B cell (primary cell): ENCODE results near the gene FHIT. TPM values are rescaled to one million over a fixed set of nuclear protein-coding genes. Genes with fewer than 3 reads are reported as not detected.

Experiments
- ATAC-seq: fragments of 200-7000 bp; cut with Tn5 transposase; one replicate; pipeline ENCODE4 v1.10.0; 2021; ENCODE audit warnings: low read depth, mild to moderate bottlenecking, moderate number of reproducible peaks, moderate library complexity
- CTCF ChIA-PET: fragments of 350-600 bp; sonication (Branson Sonifier 250); formaldehyde crosslinking; loops from one replicate; lab custom pipeline; 2021; ENCODE audit warnings: antibody characterized with exemption, inconsistent platforms; lab: Charles Lee
- POLR2A ChIA-PET: fragments of 350-600 bp; sonication (Branson Sonifier 250); formaldehyde crosslinking; loops from one replicate; lab custom pipeline; 2021; ENCODE audit warnings: antibody characterized with exemption; lab: Charles Lee
- DNase-seq: peaks from one replicate; pipeline ENCODE4 v3.0.0; 2013
- H2AFZ ChIP-seq: 2 replicates; pipeline ENCODE4 v1.6.1; 2012; ENCODE audit warnings: mild to moderate bottlenecking, low read depth, low read length; ENCODE audit not compliant: insufficient read depth, poor library complexity, severe bottlenecking
- H3K27ac ChIP-seq, 2 donors: 1 replicate in 1 of 2; 2 replicates in 1 of 2; pipeline ENCODE4 v1.5.1; 2012 to 2013; ENCODE audit warnings: low read length in 2 of 2, mild to moderate bottlenecking in 2 of 2, moderate library complexity in 1 of 2
- H3K27me3 ChIP-seq, 4 experiments: fragments of 200-600 bp in 1 of 4; sonication (generic) in 1 of 4; replicated peaks in 1 of 4; 1 replicate in 2 of 4; 2 replicates in 2 of 4; pipeline versions ENCODE4 v1.6.1 to v1.7.0; 2013 to 2016; ENCODE audit warnings: low read length in 3 of 4, mild to moderate bottlenecking in 2 of 4, mixed read lengths in 1 of 4, moderate library complexity in 1 of 4; ENCODE audit not compliant: insufficient read depth in 4 of 4, control insufficient read depth in 3 of 4; ENCODE audit errors: control extremely low read depth in 1 of 4
- H3K36me3 ChIP-seq, 2 experiments: replicated peaks in 1 of 2; 1 replicate in 1 of 2; 2 replicates in 1 of 2; pipeline versions ENCODE4 v1.6.1 to v1.7.1; 2013; ENCODE audit warnings: low read length in 1 of 2; ENCODE audit not compliant: insufficient read depth in 2 of 2, control insufficient read depth in 1 of 2; ENCODE audit errors: control extremely low read depth in 1 of 2, extremely low read depth in 1 of 2
- H3K4me1 ChIP-seq, 2 donors: fragments of 200-600 bp in 1 of 2; sonication (generic) in 1 of 2; 1 replicate in 1 of 2; 2 replicates in 1 of 2; pipeline versions ENCODE4 v1.5.1 to v1.6.1; 2013 to 2017; ENCODE audit warnings: low read length in 2 of 2; ENCODE audit not compliant: control insufficient read depth in 2 of 2, insufficient read depth in 2 of 2
- H3K4me2 ChIP-seq: replicated peaks from 2 replicates; pipeline ENCODE3; 2012; ENCODE audit warnings: mild to moderate bottlenecking, low read depth, low read length; ENCODE audit not compliant: poor library complexity, severe bottlenecking
- H3K4me3 ChIP-seq, 5 experiments: fragments of 200-600 bp in 1 of 5; sonication (generic) in 1 of 5; 1 replicate in 3 of 5; 2 replicates in 2 of 5; pipeline versions ENCODE4 v1.5.1 to v1.7.0; 2011 to 2016; ENCODE audit warnings: low read length in 4 of 5, mild to moderate bottlenecking in 4 of 5, low read depth in 2 of 5, control low read depth in 1 of 5, moderate library complexity in 1 of 5; ENCODE audit not compliant: insufficient read depth in 1 of 5; ENCODE audit errors: control extremely low read depth in 1 of 5, extremely low read depth in 1 of 5
- H3K79me2 ChIP-seq: fragments of 200-600 bp; sonication (generic); one replicate; pipeline ENCODE4 v1.6.0; 2016; ENCODE audit warnings: low read length; ENCODE audit not compliant: control insufficient read depth, insufficient read depth
- H3K9ac ChIP-seq: fragments of 200-600 bp; sonication (generic); 2 replicates; pipeline ENCODE4 v1.6.1; 2017; ENCODE audit warnings: mild to moderate bottlenecking, low read length, moderate library complexity
- H3K9me3 ChIP-seq, 3 donors: one replicate each; pipeline versions ENCODE4 v1.6.1 to v1.7.1; 2013; ENCODE audit warnings: low read length in 2 of 3; ENCODE audit not compliant: control insufficient read depth in 2 of 3, insufficient read depth in 1 of 3; ENCODE audit errors: control extremely low read depth in 1 of 3
- H4K20me1 ChIP-seq: 2 replicates; pipeline ENCODE4 v1.6.0; 2012; ENCODE audit warnings: mild to moderate bottlenecking, low read length; ENCODE audit not compliant: insufficient read depth, control insufficient read depth, poor library complexity, severe bottlenecking
- H3K27ac Mint-ChIP-seq: one replicate; pipeline ENCODE4 v1.8.0; 2021; ENCODE audit warnings: mixed read lengths
- H3K27me3 Mint-ChIP-seq: one replicate; pipeline ENCODE4 v1.8.0; 2021; ENCODE audit warnings: mixed read lengths
- H3K4me1 Mint-ChIP-seq: one replicate; pipeline ENCODE4 v1.8.0; 2021; ENCODE audit warnings: mixed read lengths
- H3K4me3 Mint-ChIP-seq: one replicate; pipeline ENCODE4 v1.8.0; 2021; ENCODE audit warnings: mixed read lengths
- H3K9me3 Mint-ChIP-seq: one replicate; pipeline ENCODE4 v1.8.0; 2022; ENCODE audit warnings: mixed read lengths; ENCODE audit not compliant: insufficient read depth
- EZH2 ChIP-seq: IDR thresholded peaks from 2 replicates; pipeline ENCODE4 v1.6.1; 2012; ENCODE audit warnings: borderline replicate concordance, low read depth, mild to moderate bottlenecking, moderate library complexity, low read length; ENCODE audit not compliant: insufficient read depth, poor library complexity, severe bottlenecking
- WGBS: methylation state at CpG from one replicate; pipeline ENCODE4 v1.1.5; 2013; ENCODE audit warnings: missing lambda C conversion rate; ENCODE audit not compliant: insufficient coverage; 5-methylcytosine and 5-hydroxymethylcytosine counted together
- intact Hi-C: fragments of 100-400 bp; cut with micrococcal nuclease; formaldehyde crosslinking; loops from one replicate; pipeline ENCODE4 v1.10.0; 2022
- polyA plus RNA-seq: library from polyadenylated mRNA; depleted of rRNA; stranded (reverse); fragments of >200 nt; gene quantifications from 2 replicates; pipeline ENCODE4 v1.2.3, GENCODE V29; 2012
- total RNA-seq, 2 donors: library from RNA; stranded (reverse); fragments of 120-200 nt in 1 of 2; gene quantifications; 1 replicate in 1 of 2; 2 replicates in 1 of 2; pipeline versions ENCODE4 v1.2.3 to v1.2.4, GENCODE V29; 2013 to 2022
- TF ChIP-seq, protein P1 (sequence below): fragments of 200-600 bp; IDR thresholded peaks from one replicate; pipeline ENCODE4 v1.8.0; 2022; ENCODE audit warnings: antibody characterized with exemption, mild to moderate bottlenecking

FHIT gene
- total and polyA plus RNA-seq, 2 donors (not counting 1 experiment from before 2014, with no cell fraction given) = 1.7 to 7.8 TPM

DNA sequence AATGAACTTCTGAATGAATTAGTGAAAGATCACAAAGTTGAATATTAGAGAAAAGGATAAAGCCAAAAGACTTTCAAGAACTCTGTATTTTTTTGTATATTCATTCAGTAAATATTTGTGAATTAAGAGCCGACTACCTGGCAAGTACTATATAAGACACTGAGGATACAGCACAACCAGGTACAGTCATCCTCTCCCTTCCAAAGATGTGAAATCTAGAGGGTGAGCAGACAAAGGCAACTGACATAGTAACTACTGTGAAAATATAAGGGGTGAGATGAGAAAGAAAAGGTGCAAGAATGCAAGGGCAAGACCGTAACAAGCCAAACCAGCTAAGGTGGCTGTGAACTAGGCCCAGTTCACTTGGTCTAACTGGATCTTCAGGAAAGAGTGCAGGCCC is 1226.9 kb downstream of the FHIT start:
- H3K9me3 ChIP-seq = no peaks in the 10 kb centered on the region
- H3K79me2 ChIP-seq = no peaks in the 10 kb centered on the region
- H3K4me1 ChIP-seq = no peaks in the 10 kb centered on the region
- no peaks in the 10 kb centered on the region for H3K27me3 Mint-ChIP-seq
- no peak overlapping the region for H3K9ac ChIP-seq
- no peaks in the 10 kb centered on the region for H3K36me3 ChIP-seq
- intact Hi-C loops = no loop called here
- 91% methylated on average over 1 of the region's 2 CpGs for WGBS
- ChIA-PET CTCF (no interaction called here), POLR2A (no interaction called here)
- no peaks in the 10 kb centered on the region for H4K20me1 ChIP-seq
- H3K27ac ChIP-seq = no peak overlapping the region
- no peak for DNase-seq
- H3K4me3 Mint-ChIP-seq = no peak overlapping the region
- no peaks in the 10 kb centered on the region for H3K9me3 Mint-ChIP-seq
- no peaks in the 10 kb centered on the region for H3K4me1 Mint-ChIP-seq
- H2AFZ ChIP-seq = no peak overlapping the region
- TF ChIP-seq EZH2 = no peak
- TF ChIP-seq, protein P1, sequence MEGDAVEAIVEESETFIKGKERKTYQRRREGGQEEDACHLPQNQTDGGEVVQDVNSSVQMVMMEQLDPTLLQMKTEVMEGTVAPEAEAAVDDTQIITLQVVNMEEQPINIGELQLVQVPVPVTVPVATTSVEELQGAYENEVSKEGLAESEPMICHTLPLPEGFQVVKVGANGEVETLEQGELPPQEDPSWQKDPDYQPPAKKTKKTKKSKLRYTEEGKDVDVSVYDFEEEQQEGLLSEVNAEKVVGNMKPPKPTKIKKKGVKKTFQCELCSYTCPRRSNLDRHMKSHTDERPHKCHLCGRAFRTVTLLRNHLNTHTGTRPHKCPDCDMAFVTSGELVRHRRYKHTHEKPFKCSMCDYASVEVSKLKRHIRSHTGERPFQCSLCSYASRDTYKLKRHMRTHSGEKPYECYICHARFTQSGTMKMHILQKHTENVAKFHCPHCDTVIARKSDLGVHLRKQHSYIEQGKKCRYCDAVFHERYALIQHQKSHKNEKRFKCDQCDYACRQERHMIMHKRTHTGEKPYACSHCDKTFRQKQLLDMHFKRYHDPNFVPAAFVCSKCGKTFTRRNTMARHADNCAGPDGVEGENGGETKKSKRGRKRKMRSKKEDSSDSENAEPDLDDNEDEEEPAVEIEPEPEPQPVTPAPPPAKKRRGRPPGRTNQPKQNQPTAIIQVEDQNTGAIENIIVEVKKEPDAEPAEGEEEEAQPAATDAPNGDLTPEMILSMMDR = no peak
- no peak overlapping the region for H3K27ac Mint-ChIP-seq
- no peak overlapping the region for H3K4me3 ChIP-seq
- no peak for ATAC-seq
- no peaks in the 10 kb centered on the region for H3K27me3 ChIP-seq
- H3K4me2 ChIP-seq = no peak overlapping the region

GRCh38 chr3:60023189-60023588 is 1228.1 kb downstream of the FHIT start:
- peaks cover 2 to 3% of the 10 kb centered on the region in 2 donors for H3K4me1 ChIP-seq
- no peaks in the 10 kb centered on the region for H3K36me3 ChIP-seq
- no peak overlapping the region for H3K9ac ChIP-seq
- DNase-seq = no peak
- H3K4me3 ChIP-seq = no peak overlapping the region
- no peaks in the 10 kb centered on the region for H4K20me1 ChIP-seq
- no peaks in the 10 kb centered on the region for H3K27me3 ChIP-seq
- TF ChIP-seq, protein P1 = no peak
- no peak for TF ChIP-seq EZH2
- POLR2A ChIA-PET = no interaction called here
- CTCF ChIA-PET = no interaction called here
- H3K9me3 ChIP-seq = no peaks in the 10 kb centered on the region
- Mint-ChIP-seq H3K27ac (no peak overlapping the region), H3K27me3 (no peaks in the 10 kb centered on the region), H3K9me3 (no peaks in the 10 kb centered on the region), H3K4me1 (no peaks in the 10 kb centered on the region), H3K4me3 (no peak overlapping the region)
- no peaks in the 10 kb centered on the region for H3K79me2 ChIP-seq
- ATAC-seq = no peak
- intact Hi-C loops = no loop called here
- no peak overlapping the region for H3K4me2 ChIP-seq
- no peak overlapping the region for H3K27ac ChIP-seq
- no peak overlapping the region for H2AFZ ChIP-seq
